CD4-positive, CD25-positive, alpha-beta regulatory T cell (primary cell): Measurements from ENCODE around the gene HPS3. TPM values are rescaled to one million over a fixed set of nuclear protein-coding genes. Genes with fewer than 3 reads are reported as not detected.

Experiments used
- ATAC-seq, 2 donors: fragments of 150-1000 bp; cut with Tn5 transposase; one replicate each; pipeline ENCODE4 v1.10.0; 2021; ENCODE audit warnings: low read depth in 2 of 2, moderate number of reproducible peaks in 2 of 2, moderate library complexity in 1 of 2
- DNase-seq, 3 donors: peaks; one replicate each; pipeline versions ENCODE4 v3.0.0 to v3.0.0-alpha.2; 2012 to 2022; ENCODE audit warnings: mixed read lengths in 1 of 3
- H3K27ac ChIP-seq: one replicate; pipeline ENCODE4 v1.7.0; 2013; ENCODE audit warnings: mild to moderate bottlenecking, low read length; ENCODE audit not compliant: insufficient read depth, poor library complexity, severe bottlenecking
- H3K27me3 ChIP-seq: one replicate; pipeline ENCODE4 v1.7.0; 2013; ENCODE audit warnings: low read length; ENCODE audit not compliant: control insufficient read depth, insufficient read depth
- H3K36me3 ChIP-seq: one replicate; pipeline ENCODE4 v1.7.0; 2013; ENCODE audit warnings: mild to moderate bottlenecking, low read length, moderate library complexity; ENCODE audit not compliant: control insufficient read depth, insufficient read depth
- H3K4me1 ChIP-seq: 2 replicates; pipeline ENCODE4 v1.7.0; 2013; ENCODE audit warnings: mild to moderate bottlenecking, low read length; ENCODE audit not compliant: insufficient read depth, control insufficient read depth, poor library complexity, severe bottlenecking
- H3K4me3 ChIP-seq: one replicate; pipeline ENCODE4 v1.7.0; 2013; ENCODE audit warnings: low read depth, mild to moderate bottlenecking, low read length, moderate library complexity
- H3K9me3 ChIP-seq, 2 experiments: 1 replicate in 1 of 2; 2 replicates in 1 of 2; pipeline ENCODE4 v1.7.0; 2013; ENCODE audit warnings: low read length in 2 of 2, mild to moderate bottlenecking in 1 of 2, moderate library complexity in 1 of 2; ENCODE audit not compliant: control insufficient read depth in 2 of 2
- H3K27ac Mint-ChIP-seq, 3 donors: one replicate each; pipeline ENCODE4 v1.8.0; 2020 to 2022; ENCODE audit warnings: mild to moderate bottlenecking in 3 of 3, mixed read lengths in 3 of 3, moderate library complexity in 2 of 3
- H3K27me3 Mint-ChIP-seq: one replicate; pipeline ENCODE4 v1.8.0; 2022; ENCODE audit warnings: mild to moderate bottlenecking, mixed read lengths
- H3K36me3 Mint-ChIP-seq: one replicate; pipeline ENCODE4 v1.8.0; 2020; ENCODE audit warnings: mixed read lengths
- H3K4me1 Mint-ChIP-seq, 4 donors: one replicate each; pipeline ENCODE4 v1.8.0; 2020 to 2022; ENCODE audit warnings: mixed read lengths in 4 of 4, mild to moderate bottlenecking in 1 of 4
- H3K4me3 Mint-ChIP-seq, 4 donors: one replicate each; pipeline ENCODE4 v1.8.0; 2020 to 2022; ENCODE audit warnings: mild to moderate bottlenecking in 4 of 4, mixed read lengths in 4 of 4, moderate library complexity in 3 of 4
- H3K9me3 Mint-ChIP-seq, 7 donors: one replicate each; pipeline ENCODE4 v1.8.0; 2020 to 2022; ENCODE audit warnings: mixed read lengths in 7 of 7, mild to moderate bottlenecking in 3 of 7, moderate library complexity in 2 of 7
- polyA plus RNA-seq, 4 donors: library from polyadenylated mRNA; unstranded; fragments of 300-500 nt; fragmentation: Illumina TruSeq; gene quantifications; one replicate each; pipeline ENCODE4 v1.2.3, GENCODE V29; 2021
- total RNA-seq: library from RNA; stranded (reverse); gene quantifications from one replicate; pipeline ENCODE4 v1.2.3, GENCODE V29; 2022

HPS3 gene
- total and polyA plus RNA-seq, 5 donors from 2014 or later, result 21.9 to 42.7 (median 36.1) TPM

- no peaks in the 10 kb centered on the region for H3K36me3 Mint-ChIP-seq
- no peak overlapping the region for H3K27ac Mint-ChIP-seq
Measured at GRCh38 chr3:149104484-149104883, 25.0 kb upstream of the HPS3 start.

GRCh38 chr3:149114458-149114857, 15.0 kb upstream of the HPS3 start:
- Mint-ChIP-seq H3K36me3 (no peaks in the 10 kb centered on the region), H3K27me3 (peaks cover 9% of the 10 kb centered on the region), H3K27ac (no peak overlapping the region), H3K4me1 (no peaks in the 10 kb centered on the region), H3K9me3 (no peaks in the 10 kb centered on the region), H3K4me3 (no peak overlapping the region)
- H3K4me3 ChIP-seq, result no peak overlapping the region
- no peak for DNase-seq
- no peak overlapping the region for H3K27ac ChIP-seq
- H3K4me1 ChIP-seq, result no peaks in the 10 kb centered on the region
- H3K27me3 ChIP-seq, result no peaks in the 10 kb centered on the region
- no peak for ATAC-seq
- H3K9me3 ChIP-seq, result no peaks in the 10 kb centered on the region
- no peaks in the 10 kb centered on the region for H3K36me3 ChIP-seq

More at GRCh38 chr3:149104484-149104883, 25.0 kb upstream of the HPS3 start:
- no peaks in the 10 kb centered on the region for H3K4me1 Mint-ChIP-seq
- Histone ChIP-seq H3K4me3 (no peak overlapping the region), H3K4me1 (no peaks in the 10 kb centered on the region), H3K36me3 (no peaks in the 10 kb centered on the region), H3K27ac (no peak overlapping the region), H3K9me3 (peaks cover 1 to 5% of the 10 kb centered on the region in 2 experiments), H3K27me3 (peaks cover 3% of the 10 kb centered on the region)
- no peak for DNase-seq
- peaks cover 0 to 10% (median 3%) of the 10 kb centered on the region in 7 donors for H3K9me3 Mint-ChIP-seq
- H3K27me3 Mint-ChIP-seq, result peaks cover 26% of the 10 kb centered on the region
- ATAC-seq, result no peak
- H3K4me3 Mint-ChIP-seq, result no peak overlapping the region

- peaks cover 0 to 2% (median 0%) of the 10 kb centered on the region in 4 donors for H3K4me1 Mint-ChIP-seq
- H3K36me3 ChIP-seq, result no peaks in the 10 kb centered on the region
- H3K4me3 Mint-ChIP-seq, result no peak overlapping the region
- no peak overlapping the region for H3K27ac Mint-ChIP-seq
- H3K27me3 ChIP-seq, result no peaks in the 10 kb centered on the region
- H3K4me1 ChIP-seq, result no peaks in the 10 kb centered on the region
- no peaks in the 10 kb centered on the region for H3K36me3 Mint-ChIP-seq
- H3K9me3 ChIP-seq, result no peaks in the 10 kb centered on the region
- ATAC-seq (no peak), DNase-seq (no peak)
- no peak overlapping the region for H3K27ac ChIP-seq
- H3K9me3 Mint-ChIP-seq, result no peaks in the 10 kb centered on the region
- no peak overlapping the region for H3K4me3 ChIP-seq
- peaks cover 5% of the 10 kb centered on the region for H3K27me3 Mint-ChIP-seq
Measured at GRCh38 chr3:149115114-149115513, 14.3 kb upstream of the HPS3 start.

GRCh38 chr3:149118724-149119123, 10.7 kb upstream of the HPS3 start:
- Mint-ChIP-seq H3K36me3 (no peaks in the 10 kb centered on the region), H3K27me3 (peaks cover 11% of the 10 kb centered on the region), H3K9me3 (no peaks in the 10 kb centered on the region), H3K27ac (no peak overlapping the region), H3K4me1 (peaks cover 0 to 7% (median 3%) of the 10 kb centered on the region in 4 donors), H3K4me3 (no peak overlapping the region)
- Histone ChIP-seq H3K36me3 (no peaks in the 10 kb centered on the region), H3K9me3 (no peaks in the 10 kb centered on the region), H3K4me1 (no peaks in the 10 kb centered on the region), H3K4me3 (no peak overlapping the region), H3K27me3 (no peaks in the 10 kb centered on the region), H3K27ac (no peak overlapping the region)
- ATAC-seq (no peak), DNase-seq (no peak)

GRCh38 chr3:149119466-149119865, 10.0 kb upstream of the HPS3 start:
- no peaks in the 10 kb centered on the region for H3K9me3 Mint-ChIP-seq
- no peak overlapping the region for H3K4me3 Mint-ChIP-seq
- no peak overlapping the region for H3K4me3 ChIP-seq
- no peaks in the 10 kb centered on the region for H3K36me3 ChIP-seq
- ATAC-seq, result no peak
- no peaks in the 10 kb centered on the region for H3K9me3 ChIP-seq
- H3K27ac Mint-ChIP-seq, result no peak overlapping the region
- H3K36me3 Mint-ChIP-seq, result no peaks in the 10 kb centered on the region
- no peaks in the 10 kb centered on the region for H3K4me1 ChIP-seq
- H3K4me1 Mint-ChIP-seq, result peaks cover 0 to 12% (median 3%) of the 10 kb centered on the region in 4 donors
- peaks cover 17% of the 10 kb centered on the region for H3K27me3 Mint-ChIP-seq
- H3K27me3 ChIP-seq, result no peaks in the 10 kb centered on the region
- DNase-seq, result no peak
- no peak overlapping the region for H3K27ac ChIP-seq

GRCh38 chr3:149120051-149120972, 9.1 kb upstream of the HPS3 start:
- Mint-ChIP-seq H3K27me3 (peaks cover 25% of the 10 kb centered on the region), H3K4me3 (no peak overlapping the region), H3K4me1 (peaks cover 0 to 12% (median 3%) of the 10 kb centered on the region in 4 donors), H3K36me3 (no peaks in the 10 kb centered on the region), H3K9me3 (no peaks in the 10 kb centered on the region), H3K27ac (peak overlapping the region in 1 of 3 donors; percentile 48)
- no peaks in the 10 kb centered on the region for H3K36me3 ChIP-seq
- no peak overlapping the region for H3K27ac ChIP-seq
- ATAC-seq, result peak; percentile 69 to 78
- no peak overlapping the region for H3K4me3 ChIP-seq
- peak in 2 of 3 donors; percentile 59 to 75 for DNase-seq
- H3K9me3 ChIP-seq, result no peaks in the 10 kb centered on the region
- H3K4me1 ChIP-seq, result no peaks in the 10 kb centered on the region
- no peaks in the 10 kb centered on the region for H3K27me3 ChIP-seq

- no peaks in the 10 kb centered on the region for H3K36me3 Mint-ChIP-seq
- Histone ChIP-seq H3K27ac (no peak overlapping the region), H3K4me1 (no peaks in the 10 kb centered on the region), H3K36me3 (no peaks in the 10 kb centered on the region), H3K9me3 (no peaks in the 10 kb centered on the region), H3K27me3 (peaks cover 5% of the 10 kb centered on the region), H3K4me3 (no peak overlapping the region)
- ATAC-seq (no peak), DNase-seq (no peak)
- H3K27ac Mint-ChIP-seq, result no peak overlapping the region
- H3K9me3 Mint-ChIP-seq, result no peaks in the 10 kb centered on the region
- H3K4me1 Mint-ChIP-seq, result peaks cover 0 to 12% (median 6%) of the 10 kb centered on the region in 4 donors
- peaks cover 39% of the 10 kb centered on the region for H3K27me3 Mint-ChIP-seq
- H3K4me3 Mint-ChIP-seq, result no peak overlapping the region
Measured at GRCh38 chr3:149122721-149123578, 6.5 kb upstream of the HPS3 start.
